Stimulated activated CD8-positive, alpha-beta memory T cell treated with anti-CD3 and anti-CD28 coated beads, Interleukin-15, amount 100 ng/mL, for 48 hours (primary cell): ENCODE measurements around the gene F11.
"Not testable (repeated sequence)": the region's sequence is repeated elsewhere in the genome, so short reads cannot be mapped to it uniquely, and the experiment has no call there.

ENCODE experiments used
- DNase-seq, 2 donors: peaks; one replicate each; pipeline ENCODE4 v3.0.0-alpha.2; 2020; ENCODE audit warnings: low read depth in 2 of 2

F11 gene

GRCh38 chr4:186298031-186298647 lies 32.1 kb downstream of the F11 start:
- no peak for DNase-seq

- no peak for DNase-seq
These were observed 33.3 kb downstream of the F11 start for GRCh38 chr4:186299291-186299690.

GRCh38 chr4:186300659-186301390 lies 34.8 kb downstream of the F11 start:
- no peak for DNase-seq

GRCh38 chr4:186304216-186304615 lies 38.2 kb downstream of the F11 start:
- no peak for DNase-seq

GRCh38 chr4:186304866-186305505 lies 39.0 kb downstream of the F11 start:
- DNase-seq: no peak

- DNase-seq: no peak
These were observed 41.5 kb downstream of the F11 start for GRCh38 chr4:186307497-186307896.

GRCh38 chr4:186307916-186308315 lies 41.9 kb downstream of the F11 start:
- DNase-seq: no peak

GRCh38 chr4:186318481-186318880 lies 52.5 kb downstream of the F11 start:
- no peak for DNase-seq

- DNase-seq: not testable (repeated sequence)
These were observed 58.7 kb downstream of the F11 start for GRCh38 chr4:186324660-186325059.

- DNase-seq: no peak
These were observed 60.4 kb downstream of the F11 start for GRCh38 chr4:186326391-186326790.

- no peak for DNase-seq
These were observed 63.4 kb downstream of the F11 start for GRCh38 chr4:186329372-186329771.

GRCh38 chr4:186330368-186330767 lies 64.4 kb downstream of the F11 start:
- DNase-seq: no peak

GRCh38 chr4:186335793-186336192 lies 69.8 kb downstream of the F11 start:
- DNase-seq: no peak
